Measurements from ENCODE around the gene RGS7BP.

RGS7BP gene

GRCh38 chr5:64576250-64576649 is 70.4 kb downstream of the RGS7BP start:
- Histone ChIP-seq H3K36me3 (ENCODE audit: insufficient read depth, insufficient read length, low read length) (no peaks in the 10 kb centered on the region), H3K4me3 (ENCODE audit: insufficient read length, low read depth) (no peak overlapping the region), H3K9ac (ENCODE audit: insufficient read length, low read depth) (no peak overlapping the region), H3K27me3 (ENCODE audit: insufficient read depth, insufficient read length) (no peaks in the 10 kb centered on the region), H3K9me3 (ENCODE audit: insufficient read depth, low read length) (no peaks in the 10 kb centered on the region), H3K4me1 (ENCODE audit: insufficient read depth, insufficient read length) (no peaks in the 10 kb centered on the region)
- no peak for TF ChIP-seq SUZ12 (IDR thresholded peaks at IDR 0.05; ENCODE audit: extremely low read depth, insufficient read depth, insufficient read length)
- TF ChIP-seq ZNF274 (IDR thresholded peaks at IDR 0.05; ENCODE audit: low read depth, low read length): no peak
- TF ChIP-seq YY1 (IDR thresholded peaks at IDR 0.05; ENCODE audit: insufficient read depth, insufficient read length): no peak
- DNase-seq (ENCODE audit: low read depth, low spot score): no peak

GRCh38 chr5:64585646-64586045 is 79.8 kb downstream of the RGS7BP start:
- Histone ChIP-seq H3K27me3 (ENCODE audit: insufficient read depth, insufficient read length) (no peaks in the 10 kb centered on the region), H3K36me3 (ENCODE audit: insufficient read depth, insufficient read length, low read length) (no peaks in the 10 kb centered on the region), H3K4me1 (ENCODE audit: insufficient read depth, insufficient read length) (no peaks in the 10 kb centered on the region), H3K9me3 (ENCODE audit: insufficient read depth, low read length) (no peaks in the 10 kb centered on the region), H3K4me3 (ENCODE audit: insufficient read length, low read depth) (no peak overlapping the region), H3K9ac (ENCODE audit: insufficient read length, low read depth) (no peak overlapping the region)
- no peak for TF ChIP-seq ZNF274 (IDR thresholded peaks at IDR 0.05; ENCODE audit: low read depth, low read length)
- no peak for TF ChIP-seq SUZ12 (IDR thresholded peaks at IDR 0.05; ENCODE audit: extremely low read depth, insufficient read depth, insufficient read length)
- DNase-seq (ENCODE audit: low read depth, low spot score): no peak

- no peaks in the 10 kb centered on the region for H3K4me1 ChIP-seq (ENCODE audit: insufficient read depth, insufficient read length)
- no peak for DNase-seq (ENCODE audit: low read depth, low spot score)
- no peaks in the 10 kb centered on the region for H3K27me3 ChIP-seq (ENCODE audit: insufficient read depth, insufficient read length)
- no peak overlapping the region for H3K4me3 ChIP-seq (ENCODE audit: insufficient read length, low read depth)
- no peak overlapping the region for H3K9ac ChIP-seq (ENCODE audit: insufficient read length, low read depth)
- TF ChIP-seq SUZ12 (IDR thresholded peaks at IDR 0.05; ENCODE audit: extremely low read depth, insufficient read depth, insufficient read length): no peak
- TF ChIP-seq YY1 (IDR thresholded peaks at IDR 0.05; ENCODE audit: insufficient read depth, insufficient read length): no peak
- no peaks in the 10 kb centered on the region for H3K36me3 ChIP-seq (ENCODE audit: insufficient read depth, insufficient read length, low read length)
- H3K9me3 ChIP-seq (ENCODE audit: insufficient read depth, low read length): no peaks in the 10 kb centered on the region
Observed at GRCh38 chr5:64587370-64587769, 81.6 kb downstream of the RGS7BP start.

- DNase-seq (ENCODE audit: low read depth, low spot score): no peak
- Histone ChIP-seq H3K27me3 (ENCODE audit: insufficient read depth, insufficient read length) (no peaks in the 10 kb centered on the region), H3K9me3 (ENCODE audit: insufficient read depth, low read length) (no peaks in the 10 kb centered on the region), H3K4me1 (ENCODE audit: insufficient read depth, insufficient read length) (peaks cover 1% of the 10 kb centered on the region), H3K4me3 (ENCODE audit: insufficient read length, low read depth) (no peak overlapping the region), H3K9ac (ENCODE audit: insufficient read length, low read depth) (no peak overlapping the region), H3K36me3 (ENCODE audit: insufficient read depth, insufficient read length, low read length) (no peaks in the 10 kb centered on the region)
- TF ChIP-seq YY1 (IDR thresholded peaks at IDR 0.05; ENCODE audit: insufficient read depth, insufficient read length): no peak
- TF ChIP-seq ZNF274 (IDR thresholded peaks at IDR 0.05; ENCODE audit: low read depth, low read length): no peak
- no peak for TF ChIP-seq SUZ12 (IDR thresholded peaks at IDR 0.05; ENCODE audit: extremely low read depth, insufficient read depth, insufficient read length)
Observed at GRCh38 chr5:64592730-64593341, 87.0 kb downstream of the RGS7BP start.

- TF ChIP-seq YY1 (IDR thresholded peaks at IDR 0.05; ENCODE audit: insufficient read depth, insufficient read length) (no peak), SUZ12 (IDR thresholded peaks at IDR 0.05; ENCODE audit: extremely low read depth, insufficient read depth, insufficient read length) (no peak)
- Histone ChIP-seq H3K9ac (ENCODE audit: insufficient read length, low read depth) (no peak overlapping the region), H3K4me1 (ENCODE audit: insufficient read depth, insufficient read length) (peaks cover 1% of the 10 kb centered on the region), H3K36me3 (ENCODE audit: insufficient read depth, insufficient read length, low read length) (no peaks in the 10 kb centered on the region), H3K27me3 (ENCODE audit: insufficient read depth, insufficient read length) (no peaks in the 10 kb centered on the region), H3K4me3 (ENCODE audit: insufficient read length, low read depth) (no peak overlapping the region), H3K9me3 (ENCODE audit: insufficient read depth, low read length) (no peaks in the 10 kb centered on the region)
- no peak for DNase-seq (ENCODE audit: low read depth, low spot score)
Observed at GRCh38 chr5:64594025-64594424, 88.2 kb downstream of the RGS7BP start.

- Histone ChIP-seq H3K4me1 (ENCODE audit: insufficient read depth, insufficient read length) (peaks cover 1% of the 10 kb centered on the region), H3K4me3 (ENCODE audit: insufficient read length, low read depth) (no peak overlapping the region), H3K9me3 (ENCODE audit: insufficient read depth, low read length) (no peaks in the 10 kb centered on the region), H3K36me3 (ENCODE audit: insufficient read depth, insufficient read length, low read length) (no peaks in the 10 kb centered on the region), H3K9ac (ENCODE audit: insufficient read length, low read depth) (no peak overlapping the region), H3K27me3 (ENCODE audit: insufficient read depth, insufficient read length) (no peaks in the 10 kb centered on the region)
- TF ChIP-seq YY1 (IDR thresholded peaks at IDR 0.05; ENCODE audit: insufficient read depth, insufficient read length) (no peak), SUZ12 (IDR thresholded peaks at IDR 0.05; ENCODE audit: extremely low read depth, insufficient read depth, insufficient read length) (no peak), ZNF274 (IDR thresholded peaks at IDR 0.05; ENCODE audit: low read depth, low read length) (no peak)
- no peak for DNase-seq (ENCODE audit: low read depth, low spot score)
Observed at GRCh38 chr5:64594601-64595000, 88.8 kb downstream of the RGS7BP start.

- Histone ChIP-seq H3K4me1 (ENCODE audit: insufficient read depth, insufficient read length) (peaks cover 1% of the 10 kb centered on the region), H3K9me3 (ENCODE audit: insufficient read depth, low read length) (no peaks in the 10 kb centered on the region), H3K27me3 (ENCODE audit: insufficient read depth, insufficient read length) (no peaks in the 10 kb centered on the region), H3K36me3 (ENCODE audit: insufficient read depth, insufficient read length, low read length) (no peaks in the 10 kb centered on the region), H3K9ac (ENCODE audit: insufficient read length, low read depth) (no peak overlapping the region), H3K4me3 (ENCODE audit: insufficient read length, low read depth) (no peak overlapping the region)
- peak; percentile 15 for DNase-seq (ENCODE audit: low read depth, low spot score)
- no peak for TF ChIP-seq YY1 (IDR thresholded peaks at IDR 0.05; ENCODE audit: insufficient read depth, insufficient read length)
- no peak for TF ChIP-seq SUZ12 (IDR thresholded peaks at IDR 0.05; ENCODE audit: extremely low read depth, insufficient read depth, insufficient read length)
- no peak for TF ChIP-seq ZNF274 (IDR thresholded peaks at IDR 0.05; ENCODE audit: low read depth, low read length)
Observed at GRCh38 chr5:64595031-64595855, 89.4 kb downstream of the RGS7BP start.
